ENCODE data around the gene HPS1. TPM values are rescaled to one million over a fixed set of nuclear protein-coding genes. Genes with fewer than 3 reads are reported as not detected.

HPS1 gene
- total RNA-seq, 3 donors from 2014 or later (not counting 1 experiment from before 2014, with no cell fraction given): 92.4 to 103 (median 102) TPM

DNA sequence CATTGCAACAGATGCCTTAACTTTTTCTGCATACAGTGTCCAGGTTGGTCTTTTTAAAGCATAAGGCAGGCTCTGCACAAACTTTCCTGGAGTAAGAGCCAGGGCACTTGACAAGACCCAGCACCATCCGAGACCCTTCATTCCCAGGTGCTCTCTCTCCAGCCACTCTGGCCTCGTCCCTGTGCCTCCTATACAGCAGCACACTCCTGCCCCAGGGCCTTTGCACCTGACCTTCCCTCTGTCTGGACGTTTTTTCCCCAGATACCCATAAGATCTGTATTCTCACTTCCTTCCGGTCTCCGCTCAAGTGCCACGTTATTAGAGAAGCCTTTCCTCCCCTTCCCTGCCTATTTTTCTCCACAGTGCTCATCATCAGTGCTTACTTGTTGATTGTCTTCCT is 57.3 kb downstream of the HPS1 start:
- Mint-ChIP-seq H3K27ac (peak overlapping the region; percentile 89 to 90), H3K4me1 (peaks cover 45 to 66% of the 10 kb centered on the region in 2 donors)

DNA sequence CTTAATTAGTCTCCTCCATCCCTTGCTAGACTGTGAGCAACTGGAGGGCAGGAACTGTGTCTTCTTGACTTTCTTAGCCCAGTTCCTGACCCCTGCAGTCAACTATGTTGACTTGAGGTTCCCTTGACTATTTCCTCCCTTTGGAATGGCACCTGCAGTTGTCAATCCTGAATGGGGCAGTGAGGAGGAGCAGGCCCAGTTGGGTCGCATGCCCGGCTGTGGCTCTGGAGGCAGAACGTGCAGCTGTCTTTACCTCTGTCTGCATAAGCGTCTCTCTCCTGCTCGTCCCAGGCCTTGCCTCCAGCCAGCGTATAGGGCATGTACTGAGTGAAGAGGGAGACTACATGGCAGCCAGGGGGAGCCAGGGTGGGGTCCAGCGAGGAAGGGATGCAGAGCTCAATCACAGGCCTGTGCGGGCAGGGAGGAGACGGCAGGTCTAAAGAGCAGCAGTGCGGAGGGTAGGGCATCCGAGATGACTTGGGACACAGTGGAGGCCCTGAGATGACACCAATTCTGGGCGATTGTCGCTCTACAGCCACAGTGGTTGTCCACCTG is 58.6 kb downstream of the HPS1 start:
- H3K9me3 ChIP-seq (ENCODE audit: control insufficient read depth, insufficient read depth, low read length): no peaks in the 10 kb centered on the region
- ATAC-seq (no peak), DNase-seq (no peak)
- Mint-ChIP-seq H3K36me3 (no peaks in the 10 kb centered on the region), H3K27ac (peak overlapping the region in 1 of 2 donors; percentile 43), H3K4me1 (peaks cover 42 to 53% of the 10 kb centered on the region in 2 donors), H3K27me3 (ENCODE audit: low read depth in 2 of 2) (no peaks in the 10 kb centered on the region), H3K4me3 (no peak overlapping the region), H3K9me3 (no peaks in the 10 kb centered on the region)
- H3K27me3 ChIP-seq (ENCODE audit: control insufficient read depth, insufficient read depth, low read length): no peaks in the 10 kb centered on the region
- intact Hi-C loops (cut with micrococcal nuclease): no loop called here
- H3K27ac ChIP-seq (ENCODE audit: low read length): no peak overlapping the region
- H3K4me1 ChIP-seq (ENCODE audit: control insufficient read depth, insufficient read depth, low read length): peaks cover 48% of the 10 kb centered on the region
- no peak overlapping the region for H3K4me3 ChIP-seq (ENCODE audit: low read length)
- TF ChIP-seq, protein P1, sequence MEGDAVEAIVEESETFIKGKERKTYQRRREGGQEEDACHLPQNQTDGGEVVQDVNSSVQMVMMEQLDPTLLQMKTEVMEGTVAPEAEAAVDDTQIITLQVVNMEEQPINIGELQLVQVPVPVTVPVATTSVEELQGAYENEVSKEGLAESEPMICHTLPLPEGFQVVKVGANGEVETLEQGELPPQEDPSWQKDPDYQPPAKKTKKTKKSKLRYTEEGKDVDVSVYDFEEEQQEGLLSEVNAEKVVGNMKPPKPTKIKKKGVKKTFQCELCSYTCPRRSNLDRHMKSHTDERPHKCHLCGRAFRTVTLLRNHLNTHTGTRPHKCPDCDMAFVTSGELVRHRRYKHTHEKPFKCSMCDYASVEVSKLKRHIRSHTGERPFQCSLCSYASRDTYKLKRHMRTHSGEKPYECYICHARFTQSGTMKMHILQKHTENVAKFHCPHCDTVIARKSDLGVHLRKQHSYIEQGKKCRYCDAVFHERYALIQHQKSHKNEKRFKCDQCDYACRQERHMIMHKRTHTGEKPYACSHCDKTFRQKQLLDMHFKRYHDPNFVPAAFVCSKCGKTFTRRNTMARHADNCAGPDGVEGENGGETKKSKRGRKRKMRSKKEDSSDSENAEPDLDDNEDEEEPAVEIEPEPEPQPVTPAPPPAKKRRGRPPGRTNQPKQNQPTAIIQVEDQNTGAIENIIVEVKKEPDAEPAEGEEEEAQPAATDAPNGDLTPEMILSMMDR (IDR thresholded peaks at IDR 0.05): no peak
- peaks cover 12% of the 10 kb centered on the region for H3K36me3 ChIP-seq (ENCODE audit: control insufficient read depth, insufficient read depth, low read length)
- 97% methylated on average over 13 of the region's 13 CpGs for WGBS (ENCODE audit: insufficient coverage)

More for the DNA sequence above, 57.3 kb downstream of the HPS1 start:
- Histone ChIP-seq H3K27me3 (ENCODE audit: control insufficient read depth, insufficient read depth, low read length) (no peaks in the 10 kb centered on the region), H3K36me3 (ENCODE audit: control insufficient read depth, insufficient read depth, low read length) (peaks cover 12% of the 10 kb centered on the region), H3K9me3 (ENCODE audit: control insufficient read depth, insufficient read depth, low read length) (no peaks in the 10 kb centered on the region), H3K27ac (ENCODE audit: low read length) (no peak overlapping the region), H3K4me3 (ENCODE audit: low read length) (no peak overlapping the region), H3K4me1 (ENCODE audit: control insufficient read depth, insufficient read depth, low read length) (peaks cover 58% of the 10 kb centered on the region)
- 82% methylated on average over 6 of the region's 6 CpGs for WGBS (ENCODE audit: insufficient coverage)
- intact Hi-C loops (cut with micrococcal nuclease): no loop called here
- H3K9me3 Mint-ChIP-seq: no peaks in the 10 kb centered on the region
- no peak overlapping the region for H3K4me3 Mint-ChIP-seq
- H3K36me3 Mint-ChIP-seq: no peaks in the 10 kb centered on the region
- no peaks in the 10 kb centered on the region for H3K27me3 Mint-ChIP-seq (ENCODE audit: low read depth in 2 of 2)
- DNase-seq (no peak), ATAC-seq (no peak)
- TF ChIP-seq, protein P1 (IDR thresholded peaks at IDR 0.05): no peak

DNA sequence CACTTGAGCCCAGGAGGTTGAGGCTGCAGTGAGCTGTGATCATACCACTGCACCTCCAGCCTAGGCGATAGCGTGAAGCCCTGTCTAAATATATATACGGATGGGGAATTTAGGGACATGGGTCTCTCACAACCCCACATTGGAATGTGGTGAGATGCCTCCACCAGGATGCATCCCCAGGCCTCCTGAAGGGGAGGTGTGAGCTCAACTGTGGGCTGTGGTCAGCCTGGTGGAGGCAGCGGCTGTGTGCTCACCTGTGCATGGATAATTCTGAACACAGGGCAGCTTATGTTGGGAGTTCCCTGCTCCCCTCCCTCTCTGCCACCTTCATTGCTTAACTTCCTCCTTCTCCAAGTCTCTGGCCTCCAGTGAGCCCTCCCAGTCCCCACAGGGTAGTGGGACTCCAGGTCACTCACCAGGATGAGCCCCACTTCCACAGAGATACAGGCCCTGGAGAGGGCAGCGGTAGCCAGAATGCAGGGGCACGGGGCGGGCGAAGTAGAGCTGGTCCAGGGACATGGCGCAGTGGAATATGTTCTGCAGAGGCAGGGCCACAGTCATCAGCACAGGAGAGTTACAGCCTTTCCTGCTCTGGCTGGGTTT is 62.1 kb downstream of the HPS1 start:
- Mint-ChIP-seq H3K4me3 (no peak overlapping the region), H3K4me1 (peaks cover 8 to 18% of the 10 kb centered on the region in 2 donors), H3K9me3 (no peaks in the 10 kb centered on the region), H3K36me3 (no peaks in the 10 kb centered on the region), H3K27me3 (ENCODE audit: low read depth in 2 of 2) (no peaks in the 10 kb centered on the region), H3K27ac (no peak overlapping the region)
- intact Hi-C loops (cut with micrococcal nuclease): no loop called here
- no peak for DNase-seq
- no peak for ATAC-seq
- no peak overlapping the region for H3K27ac ChIP-seq (ENCODE audit: low read length)
- H3K27me3 ChIP-seq (ENCODE audit: control insufficient read depth, insufficient read depth, low read length): no peaks in the 10 kb centered on the region
- WGBS (ENCODE audit: insufficient coverage): 95% methylated on average over 9 of the region's 9 CpGs
- H3K4me3 ChIP-seq (ENCODE audit: low read length): no peak overlapping the region
- H3K36me3 ChIP-seq (ENCODE audit: control insufficient read depth, insufficient read depth, low read length): peaks cover 19% of the 10 kb centered on the region
- TF ChIP-seq, protein P1 (IDR thresholded peaks at IDR 0.05): no peak
- peaks cover 13% of the 10 kb centered on the region for H3K4me1 ChIP-seq (ENCODE audit: control insufficient read depth, insufficient read depth, low read length)
- no peaks in the 10 kb centered on the region for H3K9me3 ChIP-seq (ENCODE audit: control insufficient read depth, insufficient read depth, low read length)

Measured in natural killer cell (primary cell).